Liver (tissue), 9 donors: ENCODE results near the gene SLU7. TPM values are rescaled to one million over a fixed set of nuclear protein-coding genes. Genes with fewer than 3 reads are reported as not detected.

Experiments used
- DNase-seq: peaks from one replicate; pipeline ENCODE4 v3.0.0-alpha.2; 2017; ENCODE audit warnings: low spot score
- H3K27ac ChIP-seq, 2 donors: one replicate each; pipeline ENCODE4 v1.7.0; 2013; ENCODE audit warnings: inconsistent platforms in 2 of 2, low read length in 2 of 2, control low read depth in 1 of 2, low read depth in 1 of 2, mild to moderate bottlenecking in 1 of 2
- H3K27me3 ChIP-seq, 4 donors: one replicate each; pipeline versions ENCODE4 v1.6.1 to v1.7.0; 2013; ENCODE audit warnings: low read length in 3 of 4, inconsistent platforms in 1 of 4, mild to moderate bottlenecking in 1 of 4, moderate library complexity in 1 of 4; ENCODE audit not compliant: control insufficient read depth in 4 of 4, insufficient read depth in 4 of 4
- H3K36me3 ChIP-seq, 4 donors: one replicate each; pipeline versions ENCODE4 v1.6.1 to v1.7.0; 2013; ENCODE audit warnings: low read length in 3 of 4, mild to moderate bottlenecking in 3 of 4, low read depth in 1 of 4, moderate library complexity in 1 of 4; ENCODE audit not compliant: control insufficient read depth in 4 of 4, insufficient read depth in 3 of 4
- H3K4me1 ChIP-seq, 4 donors: one replicate each; pipeline versions ENCODE4 v1.6.1 to v1.7.0; 2013; ENCODE audit warnings: low read length in 3 of 4, mild to moderate bottlenecking in 3 of 4, moderate library complexity in 1 of 4; ENCODE audit not compliant: control insufficient read depth in 4 of 4, insufficient read depth in 4 of 4
- H3K4me3 ChIP-seq, 3 donors: one replicate each; pipeline versions ENCODE4 v1.6.1 to v1.7.0; 2013; ENCODE audit warnings: low read length in 3 of 3, control low read depth in 1 of 3, low read depth in 1 of 3, mild to moderate bottlenecking in 1 of 3
- H3K9ac ChIP-seq, 2 donors: one replicate each; pipeline ENCODE4 v1.7.0; 2013; ENCODE audit warnings: low read length in 2 of 2, mild to moderate bottlenecking in 2 of 2, moderate library complexity in 2 of 2, control low read depth in 1 of 2, low read depth in 1 of 2
- H3K9me3 ChIP-seq, 4 donors: one replicate each; pipeline versions ENCODE4 v1.6.1 to v1.7.0; 2013; ENCODE audit warnings: low read length in 3 of 4; ENCODE audit not compliant: control insufficient read depth in 4 of 4
- ATF3 ChIP-seq: IDR thresholded peaks from 2 replicates; pipeline ENCODE4 v1.6.1; 2016; ENCODE audit warnings: antibody characterized with exemption
- EGR1 ChIP-seq, 2 donors: IDR thresholded peaks; 2 replicates each; pipeline ENCODE4 v1.6.1; 2016 to 2018; ENCODE audit warnings: antibody characterized with exemption in 2 of 2, low read depth in 2 of 2
- FOXA1 ChIP-seq: IDR thresholded peaks from 2 replicates; pipeline ENCODE4 v1.6.1; 2016; ENCODE audit warnings: antibody characterized with exemption
- FOXA2 ChIP-seq: IDR thresholded peaks from 2 replicates; pipeline ENCODE4 v1.6.1; 2016; ENCODE audit warnings: antibody characterized with exemption
- GABPA ChIP-seq, 2 donors: IDR thresholded peaks in 1 of 2; conservative IDR thresholded peaks in 1 of 2; 2 replicates each; pipeline ENCODE4 v1.6.1; 2016; ENCODE audit warnings: antibody characterized with exemption in 2 of 2, mild to moderate bottlenecking in 1 of 2, moderate library complexity in 1 of 2
- HNF4A ChIP-seq, 2 donors: conservative IDR thresholded peaks; 2 replicates each; pipeline ENCODE4 v1.6.1; 2016; ENCODE audit warnings: antibody characterized with exemption in 2 of 2, mild to moderate bottlenecking in 2 of 2
- HNF4G ChIP-seq: IDR thresholded peaks from 2 replicates; pipeline ENCODE4 v1.6.1; 2016; ENCODE audit warnings: antibody characterized with exemption
- JUND ChIP-seq, 2 donors: IDR thresholded peaks; 2 replicates each; pipeline ENCODE4 v1.6.1; 2016; ENCODE audit warnings: antibody characterized with exemption in 2 of 2
- NR2F2 ChIP-seq: IDR thresholded peaks from 2 replicates; pipeline ENCODE4 v1.6.1; 2016; ENCODE audit warnings: antibody characterized with exemption
- RAD21 ChIP-seq, 2 donors: IDR thresholded peaks; 2 replicates each; pipeline ENCODE4 v1.6.1; 2016; ENCODE audit warnings: antibody characterized with exemption in 2 of 2, mild to moderate bottlenecking in 2 of 2
- REST ChIP-seq: IDR thresholded peaks from 2 replicates; pipeline ENCODE4 v1.6.1; 2016; ENCODE audit warnings: antibody characterized with exemption, mild to moderate bottlenecking
- RXRA ChIP-seq, 2 donors: IDR thresholded peaks; 2 replicates each; pipeline ENCODE4 v1.6.1; 2017 to 2018; ENCODE audit warnings: antibody characterized with exemption in 2 of 2, mild to moderate bottlenecking in 1 of 2
- SP1 ChIP-seq: IDR thresholded peaks from 2 replicates; pipeline ENCODE4 v1.6.1; 2018; ENCODE audit warnings: antibody characterized with exemption, mild to moderate bottlenecking
- YY1 ChIP-seq: IDR thresholded peaks from 2 replicates; pipeline ENCODE4 v1.6.1; 2016; ENCODE audit warnings: antibody characterized with exemption, mild to moderate bottlenecking
- WGBS: extraction: QIAGEN DNeasy Blood & Tissue Kit; methylation state at CpG from one replicate; pipeline ENCODE4 v1.1.7; 2013; 5-methylcytosine and 5-hydroxymethylcytosine counted together
- polyA plus RNA-seq, 2 donors: library from polyadenylated mRNA; stranded (reverse) in 1 of 2; unstranded in 1 of 2; fragments of 200-250 nt in 1 of 2; fragments of >200 nt in 1 of 2; fragmentation: Nextera tagmentation in 1 of 2; extraction: Ambion mirVana in 1 of 2; gene quantifications; one replicate each; pipeline versions ENCODE4 v1.2.1 to v1.2.3, GENCODE V29; 2013 to 2015
- total RNA-seq, 2 donors: library from RNA; depleted of rRNA; stranded (reverse); fragments of >200 nt; gene quantifications; one replicate each; pipeline ENCODE4 v1.2.3, GENCODE V29; 2014
- TF ChIP-seq, protein P1 (sequence below): IDR thresholded peaks from 2 replicates; pipeline ENCODE4 v1.6.1; 2016; ENCODE audit warnings: antibody characterized with exemption
- TF ChIP-seq, protein P2 (sequence below): fragments of 150-350 bp; IDR thresholded peaks from 2 replicates; pipeline ENCODE4 v1.5.1; 2017; ENCODE audit warnings: improper control_type of control experiment, low read depth, low read length; ENCODE audit not compliant: missing input control
- TF ChIP-seq, protein P3 (sequence below): IDR thresholded peaks from 2 replicates; pipeline ENCODE4 v1.6.1; 2016; ENCODE audit warnings: antibody characterized with exemption
- donor health status: healthy.
- donor health status: healthy.
- donor health status: healthy.
- donor health status: healthy.
- donor health status: healthy.

Gene SLU7
- total and polyA plus RNA-seq, 4 donors, result 7.1 to 21.8 (median 17.6) TPM

GRCh38 chr5:160423099-160423498 lies 4.2 kb upstream of the SLU7 start (continued):
- TF ChIP-seq REST, result no peak
- TF ChIP-seq FOXA2, result no peak

- Histone ChIP-seq H3K27ac (peak within 1 kb of the TSS; percentile 23 to 31), H3K27me3 (no peaks in the 10 kb centered on the region), H3K9ac (peak within 1 kb of the TSS in 1 of 2 donors; percentile 20), H3K9me3 (no peaks in the 10 kb centered on the region), H3K4me1 (peaks cover 3 to 19% (median 10%) of the 10 kb centered on the region in 4 donors), H3K36me3 (no peaks in the 10 kb centered on the region), H3K4me3 (peak within 1 kb of the TSS; percentile 60 to 71 (median 63))
- WGBS, result 2% methylated on average over 39 of the region's 39 CpGs
- TF ChIP-seq, protein P1, sequence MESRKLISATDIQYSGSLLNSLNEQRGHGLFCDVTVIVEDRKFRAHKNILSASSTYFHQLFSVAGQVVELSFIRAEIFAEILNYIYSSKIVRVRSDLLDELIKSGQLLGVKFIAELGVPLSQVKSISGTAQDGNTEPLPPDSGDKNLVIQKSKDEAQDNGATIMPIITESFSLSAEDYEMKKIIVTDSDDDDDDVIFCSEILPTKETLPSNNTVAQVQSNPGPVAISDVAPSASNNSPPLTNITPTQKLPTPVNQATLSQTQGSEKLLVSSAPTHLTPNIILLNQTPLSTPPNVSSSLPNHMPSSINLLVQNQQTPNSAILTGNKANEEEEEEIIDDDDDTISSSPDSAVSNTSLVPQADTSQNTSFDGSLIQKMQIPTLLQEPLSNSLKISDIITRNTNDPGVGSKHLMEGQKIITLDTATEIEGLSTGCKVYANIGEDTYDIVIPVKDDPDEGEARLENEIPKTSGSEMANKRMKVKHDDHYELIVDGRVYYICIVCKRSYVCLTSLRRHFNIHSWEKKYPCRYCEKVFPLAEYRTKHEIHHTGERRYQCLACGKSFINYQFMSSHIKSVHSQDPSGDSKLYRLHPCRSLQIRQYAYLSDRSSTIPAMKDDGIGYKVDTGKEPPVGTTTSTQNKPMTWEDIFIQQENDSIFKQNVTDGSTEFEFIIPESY, result no peak
- TF ChIP-seq SP1, result peak; percentile 59
- TF ChIP-seq EGR1 (IDR thresholded peaks at IDR 0.05; ENCODE audit: low read depth in 2 of 2), result no peak
- TF ChIP-seq GABPA (IDR thresholded peaks at IDR 0.05 in 1 of 2, conservative IDR thresholded peaks at IDR 0.05 in 1 of 2), result peak in 1 of 2 donors; percentile 58
- TF ChIP-seq FOXA1, result no peak
- TF ChIP-seq JUND (IDR thresholded peaks at IDR 0.05), result no peak
- TF ChIP-seq, protein P2, sequence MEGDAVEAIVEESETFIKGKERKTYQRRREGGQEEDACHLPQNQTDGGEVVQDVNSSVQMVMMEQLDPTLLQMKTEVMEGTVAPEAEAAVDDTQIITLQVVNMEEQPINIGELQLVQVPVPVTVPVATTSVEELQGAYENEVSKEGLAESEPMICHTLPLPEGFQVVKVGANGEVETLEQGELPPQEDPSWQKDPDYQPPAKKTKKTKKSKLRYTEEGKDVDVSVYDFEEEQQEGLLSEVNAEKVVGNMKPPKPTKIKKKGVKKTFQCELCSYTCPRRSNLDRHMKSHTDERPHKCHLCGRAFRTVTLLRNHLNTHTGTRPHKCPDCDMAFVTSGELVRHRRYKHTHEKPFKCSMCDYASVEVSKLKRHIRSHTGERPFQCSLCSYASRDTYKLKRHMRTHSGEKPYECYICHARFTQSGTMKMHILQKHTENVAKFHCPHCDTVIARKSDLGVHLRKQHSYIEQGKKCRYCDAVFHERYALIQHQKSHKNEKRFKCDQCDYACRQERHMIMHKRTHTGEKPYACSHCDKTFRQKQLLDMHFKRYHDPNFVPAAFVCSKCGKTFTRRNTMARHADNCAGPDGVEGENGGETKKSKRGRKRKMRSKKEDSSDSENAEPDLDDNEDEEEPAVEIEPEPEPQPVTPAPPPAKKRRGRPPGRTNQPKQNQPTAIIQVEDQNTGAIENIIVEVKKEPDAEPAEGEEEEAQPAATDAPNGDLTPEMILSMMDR, result no peak
- no peak for TF ChIP-seq YY1
- no peak for TF ChIP-seq RXRA (IDR thresholded peaks at IDR 0.05)
- TF ChIP-seq HNF4G, result no peak
- peak; percentile 33 for TF ChIP-seq REST
- TF ChIP-seq ATF3, result no peak
- TF ChIP-seq NR2F2, result no peak
- no peak for TF ChIP-seq RAD21 (IDR thresholded peaks at IDR 0.05)
- no peak for TF ChIP-seq HNF4A (conservative IDR thresholded peaks at IDR 0.05)
- no peak for TF ChIP-seq FOXA2
- TF ChIP-seq, protein P3, sequence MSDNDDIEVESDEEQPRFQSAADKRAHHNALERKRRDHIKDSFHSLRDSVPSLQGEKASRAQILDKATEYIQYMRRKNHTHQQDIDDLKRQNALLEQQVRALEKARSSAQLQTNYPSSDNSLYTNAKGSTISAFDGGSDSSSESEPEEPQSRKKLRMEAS, result no peak
- DNase-seq, result peak; percentile 98
Observed at GRCh38 chr5:160421625-160422258, 2.9 kb upstream of the SLU7 start, which contains the start of gene PTTG1. Gene PTTG1, plus strand, starts transcription at chr5:160421855. Its CDS starts 458 bp downstream, at chr5:160422313.
